ENCODE results near the gene KIF26B. TPM values are rescaled to one million over a fixed set of nuclear protein-coding genes. Genes with fewer than 3 reads are reported as not detected.

KIF26B gene
- total RNA-seq, 1 experiment from 2014 or later: 0.04 TPM

GRCh38 chr1:245663373-245663772 is 508.6 kb downstream of the KIF26B start:
- Histone ChIP-seq H3K4me1 (ENCODE audit: insufficient read depth, low read length) (no peaks in the 10 kb centered on the region), H3K79me2 (ENCODE audit: low read length) (no peaks in the 10 kb centered on the region), H3K4me3 (ENCODE audit: low read length) (no peak overlapping the region), H2AFZ (ENCODE audit: low read length) (no peak overlapping the region), H3K27me3 (ENCODE audit: low read length) (peaks cover 10% of the 10 kb centered on the region; the same call in 1 of the 2 replicates), H3K4me2 (ENCODE audit: low read length) (no peak overlapping the region), H3F3A (ENCODE audit: low read length, unreplicated experiment) (no peaks in the 10 kb centered on the region), H3K36me3 (ENCODE audit: low read depth, low read length) (no peaks in the 10 kb centered on the region), H3K9ac (ENCODE audit: low read length) (no peak overlapping the region), H4K20me1 (ENCODE audit: low read length) (no peaks in the 10 kb centered on the region), H3K9me2 (replicated peaks; ENCODE audit: low read length) (no peaks in the 10 kb centered on the region), H3K27ac (ENCODE audit: low read length) (no peak overlapping the region), H3K9me3 (ENCODE audit: low read length) (no peaks in the 10 kb centered on the region)
- ATAC-seq: no peak
- intact Hi-C loops (cut with micrococcal nuclease): no loop called here
- no peak for TF ChIP-seq EZH2phosphoT487 (IDR thresholded peaks at IDR 0.05; ENCODE audit: borderline replicate concordance, low read length)
- no peak for TF ChIP-seq CTCF (conservative IDR thresholded peaks at IDR 0.05; ENCODE audit: low read depth, low read length)
- TF ChIP-seq EZH2 (IDR thresholded peaks at IDR 0.05; ENCODE audit: low read length, unreplicated experiment): no peak
- no peak for DNase-seq
- BruUV-seq (replicated peaks): no TSS peak
- POLR2A ChIA-PET (ENCODE audit: unreplicated experiment): no interaction called here
- CTCF ChIA-PET: no interaction called here

- DNase-seq (no peak), ATAC-seq (no peak)
- H3K9me2 ChIP-seq (replicated peaks; ENCODE audit: low read length): no peaks in the 10 kb centered on the region
- no peaks in the 10 kb centered on the region for H3F3A ChIP-seq (ENCODE audit: low read length, unreplicated experiment)
- intact Hi-C loops (cut with micrococcal nuclease): no loop called here
- H3K4me2 ChIP-seq (ENCODE audit: low read length): no peak overlapping the region
- no peak overlapping the region for H3K4me3 ChIP-seq (ENCODE audit: low read length)
- H3K9me3 ChIP-seq (ENCODE audit: low read length): no peaks in the 10 kb centered on the region
- H3K27me3 ChIP-seq (ENCODE audit: low read length): peaks cover 11% of the 10 kb centered on the region; the same call in 1 of the 2 replicates
- no peaks in the 10 kb centered on the region for H3K36me3 ChIP-seq (ENCODE audit: low read depth, low read length)
- H3K4me1 ChIP-seq (ENCODE audit: insufficient read depth, low read length): no peaks in the 10 kb centered on the region
- no peak overlapping the region for H3K9ac ChIP-seq (ENCODE audit: low read length)
- no peak overlapping the region for H3K27ac ChIP-seq (ENCODE audit: low read length)
- no peaks in the 10 kb centered on the region for H4K20me1 ChIP-seq (ENCODE audit: low read length)
- BruUV-seq (replicated peaks): no TSS peak
- POLR2A ChIA-PET (ENCODE audit: unreplicated experiment): no interaction called here
- TF ChIP-seq CTCF (conservative IDR thresholded peaks at IDR 0.05; ENCODE audit: low read depth, low read length) (no peak), EZH2 (IDR thresholded peaks at IDR 0.05; ENCODE audit: low read length, unreplicated experiment) (no peak), EZH2phosphoT487 (IDR thresholded peaks at IDR 0.05; ENCODE audit: borderline replicate concordance, low read length) (no peak)
- H2AFZ ChIP-seq (ENCODE audit: low read length): no peak overlapping the region
- no peaks in the 10 kb centered on the region for H3K79me2 ChIP-seq (ENCODE audit: low read length)
- CTCF ChIA-PET: no interaction called here
Measured at GRCh38 chr1:245663841-245664240, 509.1 kb downstream of the KIF26B start.

- Histone ChIP-seq H2AFZ (ENCODE audit: low read length) (no peak overlapping the region), H3K4me2 (ENCODE audit: low read length) (no peak overlapping the region), H4K20me1 (ENCODE audit: low read length) (no peaks in the 10 kb centered on the region), H3K4me1 (ENCODE audit: insufficient read depth, low read length) (no peaks in the 10 kb centered on the region), H3K79me2 (ENCODE audit: low read length) (no peaks in the 10 kb centered on the region), H3K9ac (ENCODE audit: low read length) (no peak overlapping the region), H3K27ac (ENCODE audit: low read length) (no peak overlapping the region), H3K4me3 (ENCODE audit: low read length) (no peak overlapping the region), H3F3A (ENCODE audit: low read length, unreplicated experiment) (no peaks in the 10 kb centered on the region), H3K27me3 (ENCODE audit: low read length) (0 out of 2 replicates have a peak, but pooled peaks cover 3% of the 10 kb centered on the region), H3K9me3 (ENCODE audit: low read length) (no peaks in the 10 kb centered on the region), H3K36me3 (ENCODE audit: low read depth, low read length) (no peaks in the 10 kb centered on the region), H3K9me2 (replicated peaks; ENCODE audit: low read length) (no peaks in the 10 kb centered on the region)
- ATAC-seq (no peak), DNase-seq (no peak)
- TF ChIP-seq CTCF (conservative IDR thresholded peaks at IDR 0.05; ENCODE audit: low read depth, low read length) (no peak), EZH2 (IDR thresholded peaks at IDR 0.05; ENCODE audit: low read length, unreplicated experiment) (no peak), EZH2phosphoT487 (IDR thresholded peaks at IDR 0.05; ENCODE audit: borderline replicate concordance, low read length) (no peak)
- ChIA-PET POLR2A (ENCODE audit: unreplicated experiment) (no interaction called here), CTCF (no interaction called here)
- intact Hi-C loops (cut with micrococcal nuclease): no loop called here
- BruUV-seq (replicated peaks): no TSS peak
Measured at GRCh38 chr1:245666412-245666811, 511.6 kb downstream of the KIF26B start.
